CD4-positive, alpha-beta T cell treated with Interferon gamma for 1 hour (primary cell): ENCODE results near the gene PROM1.

Experiments
- DNase-seq: peaks from one replicate; pipeline ENCODE4 v3.0.0-alpha.2; 2020

Gene PROM1

GRCh38 chr4:16056681-16057385 lies 27.0 kb downstream of the PROM1 start:
- no peak for DNase-seq

GRCh38 chr4:16055873-16056272 lies 27.9 kb downstream of the PROM1 start:
- DNase-seq, result no peak

- no peak for DNase-seq
Observed at GRCh38 chr4:16055471-16055870, 28.4 kb downstream of the PROM1 start.

GRCh38 chr4:16052939-16053338 lies 30.9 kb downstream of the PROM1 start:
- no peak for DNase-seq

GRCh38 chr4:16051980-16052379 lies 31.8 kb downstream of the PROM1 start:
- no peak for DNase-seq

- DNase-seq, result no peak
Observed at GRCh38 chr4:16051132-16051531, 32.7 kb downstream of the PROM1 start.

- DNase-seq, result no peak
Observed at GRCh38 chr4:16050669-16051068, 33.2 kb downstream of the PROM1 start.

- DNase-seq, result no peak
Observed at GRCh38 chr4:16048619-16049419, 35.0 kb downstream of the PROM1 start.

- no peak for DNase-seq
Observed at GRCh38 chr4:16045687-16046086, 38.1 kb downstream of the PROM1 start.

GRCh38 chr4:16043642-16044498 lies 40.0 kb downstream of the PROM1 start:
- no peak for DNase-seq

- DNase-seq, result no peak
Observed at GRCh38 chr4:16039139-16039538, 44.7 kb downstream of the PROM1 start.

- no peak for DNase-seq
Observed at GRCh38 chr4:16037901-16038300, 45.9 kb downstream of the PROM1 start.

- DNase-seq, result no peak
Observed at GRCh38 chr4:16035843-16036242, 48.0 kb downstream of the PROM1 start.

- no peak for DNase-seq
Observed at GRCh38 chr4:16034010-16034748, 49.6 kb downstream of the PROM1 start.

- no peak for DNase-seq
Observed at GRCh38 chr4:16032396-16032770, 51.4 kb downstream of the PROM1 start.

GRCh38 chr4:16031546-16032395 lies 52.1 kb downstream of the PROM1 start:
- DNase-seq, result no peak

GRCh38 chr4:16029886-16030285 lies 53.9 kb downstream of the PROM1 start:
- no peak for DNase-seq

GRCh38 chr4:16029262-16029661 lies 54.6 kb downstream of the PROM1 start:
- DNase-seq, result no peak

GRCh38 chr4:16027626-16028025 lies 56.2 kb downstream of the PROM1 start:
- DNase-seq, result no peak

- no peak for DNase-seq
Observed at GRCh38 chr4:16027114-16027513, 56.7 kb downstream of the PROM1 start.

GRCh38 chr4:16026160-16026761 lies 57.6 kb downstream of the PROM1 start:
- no peak for DNase-seq
